ENCODE measurements around the gene BCL2L12.
A peak's percentile ranks its signal among the peaks of the same experiment; 100 is the strongest.

BCL2L12 gene

GRCh38 chr19:49662011-49662410 is 3.7 kb upstream of the BCL2L12 start:
- no peak for DNase-seq (ENCODE audit: low read depth in 4 of 4, low spot score in 1 of 4)

- no peak for DNase-seq (ENCODE audit: low read depth in 4 of 4, low spot score in 1 of 4)
These were observed 2.5 kb upstream of the BCL2L12 start for GRCh38 chr19:49663224-49663623.

- DNase-seq (ENCODE audit: low read depth in 4 of 4, low spot score in 1 of 4): peak; percentile 87 to 91 (median 90)
These were observed 1.3 kb upstream of the BCL2L12 start for GRCh38 chr19:49664171-49665035.

- DNase-seq (ENCODE audit: low read depth in 4 of 4, low spot score in 1 of 4): no peak
These were observed 740 bp upstream of the BCL2L12 start for GRCh38 chr19:49665036-49665350.

GRCh38 chr19:49666120-49666444 is 349 bp downstream of the BCL2L12 start:
- no peak for DNase-seq (ENCODE audit: low read depth in 4 of 4, low spot score in 1 of 4)

- DNase-seq (ENCODE audit: low read depth in 4 of 4, low spot score in 1 of 4): no peak
These were observed 1.7 kb downstream of the BCL2L12 start for GRCh38 chr19:49667473-49667872.

- no peak for DNase-seq (ENCODE audit: low read depth in 4 of 4, low spot score in 1 of 4)
These were observed 3.8 kb downstream of the BCL2L12 start for GRCh38 chr19:49669516-49669915.

- DNase-seq (ENCODE audit: low read depth in 4 of 4, low spot score in 1 of 4): peak; percentile 59 to 68 (median 62)
These were observed 6.6 kb downstream of the BCL2L12 start for GRCh38 chr19:49672131-49672919.

- DNase-seq (ENCODE audit: low read depth in 4 of 4, low spot score in 1 of 4): peak in 2 of 4 experiments; percentile 57 to 64
These were observed 10.5 kb downstream of the BCL2L12 start for GRCh38 chr19:49676136-49676783.

GRCh38 chr19:49676784-49677230 is 11.1 kb downstream of the BCL2L12 start:
- peak; percentile 95 to 99 (median 97) for DNase-seq (ENCODE audit: low read depth in 4 of 4, low spot score in 1 of 4)

GRCh38 chr19:49677231-49677900 is 11.6 kb downstream of the BCL2L12 start, which contains the start of gene PRMT1:
Gene PRMT1, plus strand, starts transcription at chr19:49677271. Its CDS starts 10 bp downstream, at chr19:49677281.
- DNase-seq (ENCODE audit: low read depth in 4 of 4, low spot score in 1 of 4): no peak

GRCh38 chr19:49677901-49678674 is 12.4 kb downstream of the BCL2L12 start:
- peak; percentile 62 to 74 (median 64) for DNase-seq (ENCODE audit: low read depth in 4 of 4, low spot score in 1 of 4)

GRCh38 chr19:49678985-49679770 is 13.4 kb downstream of the BCL2L12 start:
- DNase-seq (ENCODE audit: low read depth in 4 of 4, low spot score in 1 of 4): no peak

GRCh38 chr19:49679771-49680413 is 14.2 kb downstream of the BCL2L12 start:
- DNase-seq (ENCODE audit: low read depth in 4 of 4, low spot score in 1 of 4): no peak

GRCh38 chr19:49680421-49681351 is 15.0 kb downstream of the BCL2L12 start:
- DNase-seq (ENCODE audit: low read depth in 4 of 4, low spot score in 1 of 4): peak; percentile 91 to 99 (median 94)

- DNase-seq (ENCODE audit: low read depth in 4 of 4, low spot score in 1 of 4): no peak
These were observed 16.1 kb downstream of the BCL2L12 start for GRCh38 chr19:49681830-49682229.

- no peak for DNase-seq (ENCODE audit: low read depth in 4 of 4, low spot score in 1 of 4)
These were observed 16.5 kb downstream of the BCL2L12 start for GRCh38 chr19:49682274-49682673.

GRCh38 chr19:49683814-49684250 is 18.1 kb downstream of the BCL2L12 start:
- DNase-seq (ENCODE audit: low read depth in 4 of 4, low spot score in 1 of 4): no peak
